HG03442 (cell line): ENCODE data around the gene BNC1.
"Not testable (repeated sequence)": the region's sequence is repeated elsewhere in the genome, so short reads cannot be mapped to it uniquely, and the experiment has no call there.

Source experiments
- ATAC-seq: cut with Tn5 transposase; IDR thresholded peaks from one replicate; pipeline ENCODE4 v1.9.1; 2021; ENCODE audit warnings: mild to moderate bottlenecking, moderate library complexity; ENCODE audit not compliant: unreplicated experiment

BNC1 gene

DNA sequence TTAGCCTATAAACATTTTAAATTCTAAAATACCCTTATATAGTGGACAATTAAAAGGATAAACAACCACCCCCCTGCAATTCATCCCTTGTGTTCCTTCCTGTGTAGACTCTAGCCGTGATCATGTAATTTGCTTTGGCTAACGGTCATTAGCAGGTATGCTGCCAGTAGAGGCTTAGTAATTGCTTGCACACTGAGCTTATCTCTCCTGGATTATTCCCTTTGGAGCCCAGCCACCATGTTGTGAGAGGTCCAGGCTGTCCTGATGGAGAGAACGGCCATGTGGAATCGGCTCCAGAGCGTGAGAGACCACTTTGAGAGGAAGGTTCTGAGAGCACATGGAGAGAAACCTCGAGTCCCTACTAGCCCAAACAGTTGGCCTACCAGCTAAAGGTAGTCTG, 11.0 kb upstream of the BNC1 start:
- ATAC-seq: no peak

DNA sequence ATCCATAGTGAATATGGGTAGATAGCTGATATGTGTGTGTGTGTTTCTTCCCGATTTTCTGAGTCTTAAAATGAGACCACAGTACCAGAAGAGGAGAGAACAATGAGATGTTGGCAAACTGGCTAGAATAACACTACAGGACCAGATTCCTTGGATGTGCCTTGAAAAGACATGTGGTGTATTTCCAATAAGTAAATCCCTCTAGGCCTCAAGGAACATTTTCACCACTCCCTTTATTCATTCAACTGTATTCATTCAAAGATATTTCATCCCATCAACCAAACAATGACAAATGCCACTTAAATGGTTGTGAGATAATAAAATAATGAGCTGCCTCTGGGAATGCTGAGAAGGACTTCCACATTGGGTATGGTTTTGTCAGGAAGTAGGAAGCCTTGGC, 8.7 kb upstream of the BNC1 start:
- ATAC-seq: no peak

DNA sequence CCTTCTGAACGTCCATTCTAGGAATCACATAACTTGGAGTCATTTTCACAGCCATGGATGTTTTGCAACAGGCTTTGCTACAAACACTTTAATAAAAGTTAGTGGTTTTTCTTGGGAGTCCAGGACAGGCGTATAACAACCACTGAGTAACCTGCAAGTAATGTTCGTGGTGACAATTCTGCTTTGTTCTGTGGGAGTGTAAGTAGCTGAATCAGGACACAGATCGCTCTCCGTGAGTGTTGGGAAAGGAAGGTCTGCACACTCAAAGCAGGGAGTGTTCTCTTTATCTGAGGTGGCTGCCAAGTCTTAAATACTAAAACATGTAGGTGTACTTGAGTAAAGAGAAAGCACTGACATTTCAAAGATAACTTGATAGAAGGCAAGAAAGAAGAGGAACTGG, 7.9 kb upstream of the BNC1 start:
- ATAC-seq: no peak

DNA sequence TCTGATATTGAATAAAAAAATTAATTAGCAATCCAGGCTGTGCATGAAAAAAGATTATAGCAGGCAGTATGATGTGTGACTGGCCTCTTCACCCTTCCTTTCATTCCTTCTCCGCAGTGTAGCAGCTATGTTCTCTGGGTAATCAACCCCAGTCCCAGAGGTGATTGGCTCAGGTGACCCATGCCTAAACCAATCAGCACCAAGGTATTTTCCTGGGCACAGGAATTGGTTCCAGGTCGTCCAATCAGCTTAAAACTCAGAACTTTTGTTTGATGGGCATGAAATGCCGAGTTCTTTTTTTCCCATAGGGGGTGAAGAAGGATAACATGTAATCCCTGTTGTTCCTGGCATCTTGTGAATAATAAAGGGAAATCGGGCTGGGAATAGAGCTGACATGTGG, 5.8 kb upstream of the BNC1 start:
- no peak for ATAC-seq

DNA sequence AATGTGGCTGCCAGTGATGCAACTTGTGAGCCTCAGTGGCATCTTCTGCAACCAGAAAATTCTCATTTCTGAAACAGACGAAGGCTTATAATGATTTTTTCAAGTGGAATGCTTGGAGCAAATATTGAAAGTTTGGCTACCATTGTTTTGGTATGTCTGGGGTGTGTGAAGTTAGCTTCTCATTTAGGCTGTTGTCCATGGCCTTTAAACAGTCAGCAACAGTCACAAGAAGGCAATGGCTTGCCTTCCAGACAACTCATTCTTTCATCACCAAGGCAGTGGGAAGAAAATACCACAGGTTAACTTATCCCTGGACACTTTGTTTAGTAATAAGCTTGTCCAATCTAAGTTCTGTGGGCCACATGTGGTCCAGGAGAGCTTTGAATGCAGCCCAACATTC, 4.7 kb upstream of the BNC1 start:
- ATAC-seq: no peak

DNA sequence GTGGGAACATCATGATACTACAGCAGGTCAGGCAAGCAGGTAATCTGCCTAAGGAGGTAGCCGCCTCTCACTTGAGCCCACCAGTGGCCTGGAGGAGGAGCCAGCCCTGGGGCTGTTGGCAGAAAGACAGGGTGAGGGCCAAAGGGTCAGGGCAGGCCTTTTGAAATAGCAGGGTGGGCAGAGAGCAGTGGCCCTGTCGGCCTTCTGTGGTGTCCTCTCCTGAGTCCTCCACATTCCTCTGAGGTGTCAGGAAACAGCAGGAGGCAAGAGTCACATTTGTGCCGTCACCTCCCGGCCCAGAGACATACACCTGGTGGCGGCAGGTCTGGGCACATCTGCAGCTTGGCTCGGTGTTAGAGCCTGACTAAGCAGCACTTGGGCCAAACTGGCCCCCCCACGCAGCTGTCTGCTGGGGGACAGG, 3.9 kb upstream of the BNC1 start:
- ATAC-seq: no peak

DNA sequence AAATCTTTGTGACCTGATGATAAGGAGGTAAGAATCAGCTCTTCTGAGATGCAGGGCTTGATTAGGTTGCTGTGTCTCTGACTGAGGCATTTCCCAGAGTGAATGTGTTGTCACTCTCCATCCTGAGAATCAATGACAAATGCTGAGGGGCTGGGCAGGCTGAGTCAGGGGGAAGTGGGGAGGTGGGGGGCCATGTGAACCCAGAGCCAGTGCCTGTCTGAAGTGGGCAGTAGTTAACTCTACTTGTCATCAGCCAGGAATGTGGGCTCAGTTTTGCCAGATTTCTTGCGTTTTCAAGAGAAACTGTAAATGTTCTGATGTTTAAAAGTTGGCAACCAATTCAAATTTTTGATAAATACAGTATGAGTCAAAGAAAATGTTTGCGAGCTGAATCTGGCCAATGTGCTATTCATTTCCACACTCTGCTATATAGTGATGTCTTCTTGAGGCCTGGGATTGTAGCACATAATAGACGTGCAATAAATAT, 3.1 kb upstream of the BNC1 start:
- ATAC-seq: no peak

DNA sequence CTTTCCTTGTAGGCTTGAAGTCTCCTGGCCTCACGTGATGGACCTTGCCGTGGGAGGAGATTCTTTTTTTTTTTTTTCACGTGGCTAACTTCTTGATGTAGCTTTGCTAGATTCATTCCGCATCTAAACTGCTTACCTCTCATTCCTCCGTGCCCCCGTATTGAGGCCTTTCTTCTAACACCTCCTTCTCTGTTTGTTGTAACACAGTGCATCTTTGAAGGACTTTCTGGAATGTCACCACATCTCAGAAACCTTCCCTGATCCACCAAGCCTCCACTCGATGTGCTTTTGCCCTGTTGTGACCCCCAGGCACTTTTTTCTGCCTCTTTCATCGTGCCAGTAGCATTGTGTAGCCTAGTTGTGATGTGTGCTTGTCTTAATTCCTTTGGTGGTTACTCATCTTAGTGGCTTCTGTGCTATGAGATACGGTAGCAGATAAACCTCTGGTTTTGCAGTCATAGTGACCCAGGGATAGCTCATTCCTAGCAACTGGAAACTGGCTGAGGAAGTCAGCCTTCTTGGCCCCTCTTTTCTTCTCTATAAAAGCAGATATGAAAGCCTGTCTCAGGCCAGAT, 1.6 kb upstream of the BNC1 start:
- no peak for ATAC-seq

DNA sequence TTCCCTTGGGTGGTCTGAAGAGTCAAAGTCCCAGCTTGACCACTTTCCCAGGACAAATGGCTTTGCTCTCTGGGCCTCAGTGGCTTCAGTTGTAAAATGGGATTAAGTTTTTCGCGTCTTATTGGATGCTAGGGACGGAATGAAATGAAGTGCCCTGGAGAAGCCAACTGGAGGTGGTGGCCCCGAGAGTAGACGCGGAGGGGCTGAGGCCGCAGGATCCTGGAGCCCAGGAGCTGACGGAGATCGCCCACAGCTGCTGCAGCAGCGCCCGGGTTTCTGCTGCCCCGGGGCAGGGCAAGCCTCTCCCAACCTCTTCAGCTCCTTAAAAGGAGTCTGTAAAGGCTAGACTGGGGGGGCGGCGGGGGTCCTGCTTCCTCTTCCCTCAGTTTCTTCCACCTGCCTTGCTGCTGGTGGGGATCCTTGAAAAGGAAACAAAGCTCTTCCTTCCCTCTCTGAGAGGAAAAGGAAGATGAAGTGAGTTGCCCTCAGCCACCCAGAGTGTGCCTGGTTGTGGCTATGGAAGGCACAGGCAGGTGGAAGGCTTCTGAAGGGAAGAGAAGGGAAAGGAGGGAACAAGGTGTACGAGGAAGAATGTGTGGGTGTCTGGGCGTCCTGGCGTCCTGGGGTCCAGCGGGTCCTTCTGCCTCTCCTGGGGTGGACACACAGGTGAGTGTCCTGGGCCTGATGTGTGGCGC, 967 bp upstream of the BNC1 start:
- no peak for ATAC-seq

DNA sequence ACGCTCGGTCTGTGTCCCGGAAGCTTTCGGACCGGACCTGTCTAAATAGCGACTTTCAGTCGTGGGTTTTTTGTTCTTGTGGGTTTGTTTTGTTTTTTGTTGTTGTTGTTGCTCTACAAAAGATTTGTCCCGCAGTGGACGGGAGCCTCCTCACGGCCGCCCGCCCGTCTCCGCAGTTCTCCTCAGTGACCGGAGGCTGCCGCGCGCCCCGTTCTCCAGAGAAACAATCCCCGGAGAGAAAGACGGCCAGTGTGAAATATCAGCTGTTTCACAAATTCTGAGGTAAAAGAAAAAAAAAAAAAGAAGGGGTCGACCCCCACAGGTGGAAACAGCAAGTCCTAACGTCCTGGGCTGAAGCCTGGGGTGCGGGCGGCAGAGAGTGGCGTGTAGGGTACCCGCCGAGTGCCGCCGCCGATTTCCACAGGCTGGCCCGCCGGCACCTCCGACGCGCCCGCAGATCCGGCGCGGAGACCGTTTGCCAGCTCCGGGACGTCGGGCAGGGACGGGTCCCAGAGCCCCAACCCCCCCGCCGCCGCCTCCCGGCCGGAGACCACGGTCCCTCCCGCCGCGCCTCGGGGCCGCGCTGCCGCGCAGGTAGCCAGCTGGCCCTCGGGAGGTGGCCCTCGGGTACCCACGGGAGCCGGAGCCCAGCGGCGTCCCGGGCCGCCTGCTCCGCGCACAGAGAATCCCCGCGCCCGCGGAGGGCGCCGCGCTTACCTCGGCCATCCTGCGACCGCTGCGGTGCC, 478 bp downstream of the BNC1 start:
- no peak for ATAC-seq

DNA sequence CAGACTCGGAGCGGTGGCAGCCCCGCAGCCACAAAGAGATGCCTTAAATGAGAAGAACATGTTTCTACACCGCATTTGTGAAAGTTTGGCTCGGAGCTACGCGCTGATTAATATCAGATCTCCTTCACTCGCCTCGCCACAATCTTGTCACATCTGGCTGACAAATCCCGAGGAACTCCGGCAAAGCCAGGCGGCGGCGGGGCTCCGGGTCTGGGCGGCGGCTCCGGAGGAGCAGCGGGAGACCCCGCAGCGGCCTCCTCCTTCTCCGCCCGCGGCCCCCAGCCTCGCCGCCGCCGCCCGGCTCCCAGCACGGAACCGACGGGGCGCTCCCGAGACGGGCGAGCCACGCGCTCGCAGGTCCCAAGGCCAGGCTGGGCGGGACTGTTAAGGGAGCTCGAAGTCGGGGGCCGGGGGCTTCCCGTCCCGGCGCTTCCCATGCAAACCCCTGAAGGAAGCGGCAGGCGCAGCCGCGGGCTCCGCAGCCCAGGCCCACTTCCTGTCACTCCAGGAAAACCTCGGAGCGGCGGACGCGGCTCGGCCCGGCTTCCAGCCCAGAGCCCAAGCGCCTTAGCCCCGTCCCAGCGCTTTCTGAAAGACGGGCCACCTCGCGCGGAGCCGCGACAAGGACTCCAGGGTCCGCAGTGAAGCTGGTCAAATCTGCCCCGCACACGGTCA, 1.2 kb downstream of the BNC1 start:
- no peak for ATAC-seq

DNA sequence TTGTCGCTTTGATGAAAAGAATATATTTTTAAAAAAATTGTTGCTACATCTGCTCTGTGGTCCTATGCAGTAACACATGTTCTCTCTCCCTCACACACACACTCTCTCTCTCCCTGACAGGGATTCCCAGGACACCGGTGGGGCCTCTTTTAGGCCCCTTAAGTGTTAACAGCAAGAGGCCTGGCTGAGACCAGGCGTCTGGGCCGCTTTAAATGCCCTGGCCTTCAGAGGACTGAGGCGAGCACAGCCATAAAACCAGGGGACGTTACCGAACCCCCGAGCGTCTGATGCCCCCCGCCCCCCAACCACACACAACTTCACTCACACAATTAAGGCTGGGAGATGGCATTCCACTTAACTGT, 1.7 kb downstream of the BNC1 start:
- no peak for ATAC-seq

DNA sequence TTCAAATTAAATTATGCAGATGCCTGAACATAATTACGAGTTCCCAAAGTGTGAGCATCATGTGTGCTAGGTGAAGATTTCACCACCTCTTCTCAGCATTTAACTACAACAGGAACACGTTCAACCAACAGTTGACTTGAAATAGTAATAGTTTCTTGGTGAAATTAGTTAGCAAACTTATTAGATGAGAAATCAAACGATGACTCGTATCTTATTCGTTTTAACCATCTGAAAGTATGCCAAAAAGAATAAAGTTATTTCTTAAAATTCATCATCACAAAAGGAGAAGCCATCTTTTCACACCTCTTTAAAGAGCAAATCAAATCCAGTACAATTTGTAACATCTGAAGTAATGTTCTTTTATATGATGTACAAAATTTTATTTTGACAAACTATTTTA, 2.3 kb downstream of the BNC1 start:
- no peak for ATAC-seq

DNA sequence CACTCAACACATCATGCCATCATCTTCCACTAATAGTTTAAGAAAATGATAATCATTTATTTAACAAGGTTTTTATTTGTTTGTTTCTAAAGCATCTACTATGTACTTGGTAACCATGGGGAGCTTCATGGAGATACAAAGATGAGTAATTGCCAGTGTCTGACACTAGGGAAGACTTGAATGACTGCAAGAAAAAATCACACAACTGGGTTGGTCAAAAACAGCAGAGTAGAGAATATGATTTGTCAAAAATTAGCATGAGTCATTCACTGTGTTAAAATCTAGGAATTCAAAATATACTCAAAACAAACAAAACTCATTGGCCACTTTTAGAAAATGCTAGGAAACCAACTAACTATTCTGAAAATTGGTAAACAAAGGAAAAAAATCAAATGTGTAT, 6.3 kb downstream of the BNC1 start:
- ATAC-seq: no peak

DNA sequence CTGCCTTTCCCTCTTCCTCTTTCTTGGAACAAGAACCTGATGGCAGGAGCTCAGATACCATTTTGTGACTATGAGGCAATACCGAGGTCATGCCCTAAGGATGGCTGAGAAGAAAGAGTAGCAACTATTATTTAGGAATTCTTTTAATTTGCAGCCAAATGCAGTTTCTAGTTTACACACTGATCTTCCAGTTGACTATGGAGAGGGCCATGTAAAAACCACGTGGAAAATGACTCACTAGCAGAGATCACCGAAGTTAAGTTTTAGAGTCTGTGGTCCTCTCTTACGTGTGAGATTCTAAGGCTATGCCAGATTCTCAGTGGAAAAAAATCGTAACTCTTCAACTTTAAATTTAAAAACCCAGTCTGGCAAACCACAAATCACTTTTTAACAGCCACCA, 7.8 kb downstream of the BNC1 start:
- no peak for ATAC-seq

DNA sequence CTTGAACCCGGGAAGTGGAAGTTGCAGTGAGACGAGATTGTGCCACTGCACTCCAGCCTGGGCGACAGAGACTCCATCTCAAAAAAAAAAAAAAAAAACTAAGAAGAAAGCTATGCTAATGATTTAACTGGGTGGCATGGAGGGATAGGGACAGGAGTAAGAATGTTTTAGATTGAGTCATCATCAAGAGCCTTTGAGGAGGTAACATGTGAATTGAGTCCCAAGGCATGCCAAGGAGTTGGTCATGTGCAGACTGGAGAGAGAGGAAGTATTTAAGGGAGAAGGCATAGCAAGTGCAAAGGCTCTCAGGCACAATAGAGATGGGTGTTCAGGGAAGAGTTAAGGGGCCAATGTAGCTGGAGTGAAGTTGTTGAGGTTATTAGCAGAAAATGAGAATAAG, 9.1 kb downstream of the BNC1 start:
- no peak for ATAC-seq

DNA sequence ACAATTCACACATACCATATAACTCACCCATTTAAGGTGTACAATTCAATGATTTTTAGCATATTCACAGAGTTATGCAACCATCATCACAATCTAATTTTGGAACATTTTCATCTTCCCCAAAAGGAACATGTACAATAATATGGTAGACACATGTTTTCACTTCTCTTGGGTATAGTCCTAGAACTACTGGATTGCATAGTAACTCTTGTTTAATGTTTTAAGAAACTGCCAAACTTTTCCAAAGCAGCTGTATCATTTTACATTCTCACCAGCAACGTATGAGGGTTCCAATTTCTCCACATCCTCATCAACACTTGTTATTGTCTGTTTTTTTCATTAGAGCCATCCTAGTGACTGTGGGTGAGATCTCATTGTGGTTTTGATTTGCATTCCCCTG, 14.3 kb downstream of the BNC1 start:
- ATAC-seq: no peak

DNA sequence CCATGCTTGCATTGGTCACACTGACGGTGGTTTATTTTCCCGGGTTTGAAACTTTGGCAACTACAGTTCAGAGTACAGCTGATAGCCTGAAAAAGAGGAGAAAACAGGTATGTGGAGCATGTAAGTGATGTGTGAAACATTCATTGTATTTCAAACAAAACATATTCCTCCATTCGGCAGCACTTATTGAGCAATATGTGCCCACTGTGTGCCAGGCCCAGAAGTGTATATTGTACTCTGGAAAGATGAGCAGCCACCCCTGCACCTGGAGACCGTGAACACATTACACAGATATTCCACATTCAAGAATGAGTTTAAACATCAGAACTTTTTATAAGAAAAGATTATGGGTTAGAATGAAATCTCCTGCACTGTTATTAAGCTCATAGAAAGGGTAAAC, 16.3 kb downstream of the BNC1 start:
- ATAC-seq: no peak

DNA sequence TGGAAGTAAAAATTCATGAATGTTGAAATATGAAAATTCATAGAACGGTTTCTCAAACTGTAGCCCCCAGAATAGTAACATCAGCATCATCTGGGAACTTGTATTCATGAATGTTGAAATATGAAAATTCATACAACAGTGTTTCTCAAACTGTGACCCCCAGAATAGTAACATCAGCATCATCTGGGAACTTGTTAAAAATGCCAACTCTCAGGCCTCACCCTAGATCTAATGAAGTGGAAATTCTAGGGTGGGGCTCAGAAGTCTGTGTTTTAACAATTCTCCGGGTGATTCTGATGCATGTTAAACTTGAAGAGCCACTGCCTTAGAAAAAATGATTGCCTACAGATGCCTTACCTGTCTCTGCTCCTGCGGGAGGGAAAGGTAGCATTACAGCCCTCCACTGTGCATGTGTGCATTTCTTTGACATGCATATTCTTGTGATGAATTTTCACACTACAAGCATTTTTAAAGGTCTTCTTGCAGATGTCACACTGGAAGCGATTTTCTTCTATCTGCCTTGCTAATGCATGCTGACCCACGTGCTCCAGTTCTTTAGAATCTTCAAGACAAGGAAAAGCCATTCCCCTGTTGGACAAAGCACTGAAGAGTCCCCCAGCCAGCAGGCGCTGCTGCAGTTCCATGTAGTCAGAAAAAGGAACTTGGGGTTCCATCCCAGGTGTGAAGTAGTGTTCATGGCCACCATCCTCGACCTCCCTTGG, 21.7 kb downstream of the BNC1 start:
- ATAC-seq: no peak

DNA sequence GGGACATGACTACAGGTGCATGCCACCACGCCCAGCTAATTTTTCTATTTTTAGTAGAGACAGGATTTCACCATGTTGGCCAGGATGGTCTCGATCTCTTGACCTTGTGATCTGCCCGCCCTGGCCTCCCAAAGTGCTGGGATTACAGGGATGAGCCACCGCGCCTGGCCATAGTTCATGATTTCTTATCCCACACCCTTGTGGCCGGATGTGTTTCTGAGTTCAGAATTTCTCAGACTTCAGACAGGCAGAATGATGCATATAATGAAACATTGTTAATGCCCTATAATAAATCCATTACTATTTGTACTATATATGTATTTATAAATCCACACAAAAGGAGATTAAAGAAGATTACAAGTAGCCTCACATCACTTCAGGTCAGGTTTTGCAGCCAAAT, 22.3 kb downstream of the BNC1 start:
- not testable (repeated sequence) for ATAC-seq

DNA sequence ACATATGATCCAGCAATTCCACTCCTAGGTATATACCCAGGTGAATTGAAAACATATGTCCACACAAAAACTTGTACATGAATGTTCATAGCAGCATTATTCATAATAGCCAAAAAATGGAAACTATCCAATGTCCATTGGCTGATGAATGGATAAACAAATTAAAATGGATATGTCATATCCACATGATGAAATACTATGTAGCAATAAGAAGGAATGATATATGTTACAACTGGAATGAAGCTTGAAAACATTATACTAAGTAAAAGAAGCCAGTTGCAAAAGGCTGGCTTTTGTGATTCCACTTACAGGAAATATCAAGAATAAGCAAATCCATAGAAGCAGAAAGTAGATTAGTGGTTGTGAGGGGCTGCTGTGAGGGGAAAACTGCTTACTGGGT, 33.7 kb downstream of the BNC1 start:
- no peak for ATAC-seq
